NCI-H128 (cell line): ENCODE results near the gene GNG7.
"Not testable (repeated sequence)": the region's sequence is repeated elsewhere in the genome, so short reads cannot be mapped to it uniquely, and the experiment has no call there.

Experiments
- DNase-seq: peaks from one replicate; lab custom pipeline; 2025; ENCODE audit not compliant: unreplicated experiment; lab: John Stamatoyannopoulos, UW

GNG7 gene

GRCh38 chr19:2579678-2580280, 122.7 kb downstream of the GNG7 start:
- no peak for DNase-seq

DNA sequence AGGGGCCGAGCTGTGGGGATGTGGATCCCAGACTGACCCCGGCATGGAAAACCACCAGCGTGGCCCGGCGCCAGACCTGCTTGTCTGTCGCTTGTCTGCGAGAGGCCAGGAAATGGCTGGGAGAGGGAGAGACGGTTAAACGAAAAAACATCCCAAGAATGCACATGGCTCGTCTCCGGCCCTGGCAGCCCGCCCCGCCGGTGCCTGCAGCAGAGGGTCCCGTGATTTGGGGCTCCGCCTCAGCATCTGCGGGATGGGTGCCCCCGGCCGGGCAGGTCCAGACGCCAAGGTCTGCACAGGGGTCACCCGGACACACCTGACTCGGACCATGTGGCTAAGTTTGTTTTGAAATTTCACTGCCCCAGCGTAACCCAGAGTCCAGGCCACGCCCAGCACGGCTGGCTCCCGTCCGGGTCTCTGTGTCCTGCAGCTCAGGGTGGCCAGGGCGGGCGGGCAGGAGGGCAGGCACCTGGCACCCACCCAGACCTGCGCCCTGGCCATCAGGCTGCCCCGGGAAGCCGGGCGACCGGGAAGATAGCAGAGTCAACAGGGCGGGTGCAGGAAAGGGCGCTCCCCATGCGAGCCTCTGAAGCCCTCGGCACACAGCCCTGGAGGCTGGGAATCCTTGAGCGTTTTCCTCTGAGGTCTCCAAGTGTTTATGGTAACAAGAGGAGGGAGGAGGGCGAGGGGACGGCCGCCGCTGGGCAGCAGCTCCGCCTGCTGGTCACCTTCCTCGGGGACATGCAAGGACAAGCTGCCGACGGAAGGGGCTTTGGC, 123.4 kb downstream of the GNG7 start:
- no peak for DNase-seq

DNA sequence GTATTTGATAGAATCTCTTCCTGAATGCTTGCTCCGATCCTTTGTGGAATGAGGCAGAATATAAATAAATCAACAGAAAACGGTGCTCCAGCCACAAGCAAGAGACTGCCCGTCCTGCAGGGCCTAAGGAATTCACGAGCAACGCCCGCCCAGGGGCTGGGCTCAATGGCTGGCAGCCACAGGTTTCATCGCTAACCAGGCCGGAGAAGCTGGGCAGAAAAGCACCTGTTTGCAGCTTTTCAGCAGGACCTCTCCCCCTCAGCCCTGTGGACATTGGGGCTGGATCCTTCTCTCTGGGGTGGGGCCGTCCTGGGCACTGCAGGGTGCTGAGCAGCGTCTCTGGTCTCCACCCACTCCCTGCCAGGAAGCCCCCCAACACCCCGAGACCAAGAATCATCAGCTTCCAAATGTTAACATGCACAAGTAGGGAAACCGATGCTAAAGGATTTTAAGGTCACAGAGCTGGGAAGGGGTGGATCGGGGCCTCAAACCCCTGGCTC, 124.1 kb downstream of the GNG7 start:
- no peak for DNase-seq

DNA sequence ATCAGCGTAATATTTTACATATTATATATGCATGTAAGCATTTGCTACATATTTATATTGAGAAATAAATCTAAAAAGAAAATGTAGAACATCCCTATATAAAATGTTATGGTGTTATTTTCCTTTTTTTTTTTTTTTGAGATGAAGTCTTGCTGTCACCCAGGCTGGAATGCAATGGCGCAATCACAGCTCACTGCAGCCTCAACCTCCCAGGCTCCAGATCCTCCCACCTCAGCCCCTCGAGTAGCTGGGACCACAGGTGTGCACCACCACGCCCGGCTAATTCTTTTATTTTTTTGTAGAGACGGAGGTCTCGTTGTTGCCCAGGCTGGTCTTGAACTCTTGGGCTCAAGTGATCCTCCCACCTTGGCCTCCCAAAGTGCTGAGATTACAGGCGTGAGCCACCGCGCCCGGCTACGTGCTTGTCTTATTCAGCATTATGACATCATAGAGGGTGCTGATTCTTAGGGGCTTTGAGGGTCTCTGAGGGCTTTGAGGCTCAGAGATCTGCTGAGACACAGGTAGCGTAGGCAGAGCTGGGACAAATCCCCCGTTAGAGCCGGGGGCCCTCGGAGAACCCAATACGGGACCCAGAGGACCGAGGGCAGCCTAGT, 124.7 kb downstream of the GNG7 start:
- no peak for DNase-seq

- no peak for DNase-seq
Observed at GRCh38 chr19:2575734-2576481, 126.6 kb downstream of the GNG7 start.

DNA sequence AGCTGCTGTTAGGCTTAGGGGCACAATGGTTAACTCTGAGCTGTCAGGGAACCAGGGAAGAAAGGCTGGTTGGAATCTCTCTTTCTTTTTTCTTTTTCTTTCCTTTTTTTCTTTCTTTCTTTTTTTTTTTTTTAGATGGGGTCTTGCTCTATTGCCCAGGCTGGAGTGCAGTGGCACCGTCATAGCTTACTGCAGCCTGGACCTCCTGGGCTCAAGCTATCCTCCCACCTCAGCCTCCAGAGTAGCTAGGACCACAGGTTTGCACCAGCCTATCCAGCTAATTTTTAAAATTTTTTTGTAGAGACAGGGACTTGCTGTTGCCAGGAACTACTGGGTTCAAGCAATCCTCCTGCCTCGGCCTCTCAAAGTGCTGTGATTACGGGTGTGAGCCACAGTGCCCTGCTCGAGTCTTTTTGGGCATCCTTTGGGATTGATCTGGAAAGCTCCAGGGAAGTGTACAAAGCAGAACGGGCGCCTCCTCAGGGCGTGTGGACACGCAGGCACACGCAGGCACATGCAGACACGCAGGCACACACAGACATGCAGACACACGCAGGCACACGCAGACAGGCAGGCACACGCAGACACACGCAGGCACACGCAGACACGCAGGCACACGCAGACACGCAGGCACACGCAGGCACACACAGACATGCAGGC, 127.4 kb downstream of the GNG7 start:
- no peak for DNase-seq

DNA sequence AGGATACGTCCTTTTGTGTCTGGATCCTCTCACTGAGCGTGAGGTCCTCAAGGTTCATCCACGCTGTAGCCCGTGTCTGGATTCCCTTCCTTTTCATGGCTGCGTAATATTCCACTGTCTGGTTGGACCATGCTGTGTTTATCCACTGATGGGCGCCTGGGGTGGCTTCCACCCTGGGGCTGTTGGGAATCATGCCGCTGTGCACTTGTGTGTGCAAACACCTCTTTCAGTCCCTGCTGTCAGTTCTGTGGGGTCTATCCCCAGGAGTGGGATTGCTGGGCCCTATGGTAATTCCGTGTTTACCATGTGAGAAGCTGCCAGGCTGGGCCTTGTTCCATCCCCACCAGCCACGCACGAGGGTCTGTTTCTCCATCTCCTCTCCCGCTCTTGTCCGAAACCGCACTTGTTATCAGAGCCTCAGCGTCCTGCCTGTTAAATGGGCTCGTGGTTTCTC, 128.0 kb downstream of the GNG7 start:
- DNase-seq, result no peak

DNA sequence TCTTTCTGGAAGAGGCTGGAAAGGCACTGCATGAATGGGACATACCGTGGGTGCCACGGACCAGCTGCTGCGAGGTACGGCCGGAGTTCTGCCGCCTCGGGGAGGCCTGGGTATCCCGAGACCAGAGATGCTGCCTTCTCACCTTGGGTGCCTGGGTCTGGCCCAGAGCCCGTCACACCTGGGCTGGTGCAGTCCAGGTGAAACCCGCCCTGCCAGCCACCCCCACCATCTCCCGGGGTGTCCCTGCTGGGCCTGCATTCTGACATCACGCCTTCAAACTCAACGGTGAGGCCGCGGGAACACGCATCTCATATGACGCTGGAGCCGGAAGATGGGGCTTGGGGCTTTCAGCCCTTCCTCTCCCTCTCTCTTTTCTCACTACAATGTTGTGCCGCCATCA, 128.6 kb downstream of the GNG7 start:
- no peak for DNase-seq

GRCh38 chr19:2572152-2572551, 130.3 kb downstream of the GNG7 start:
- not testable (repeated sequence) for DNase-seq

GRCh38 chr19:2569596-2570465, 132.7 kb downstream of the GNG7 start:
- DNase-seq, result no peak

- DNase-seq, result no peak
Observed at GRCh38 chr19:2567996-2568395, 134.5 kb downstream of the GNG7 start.

DNA sequence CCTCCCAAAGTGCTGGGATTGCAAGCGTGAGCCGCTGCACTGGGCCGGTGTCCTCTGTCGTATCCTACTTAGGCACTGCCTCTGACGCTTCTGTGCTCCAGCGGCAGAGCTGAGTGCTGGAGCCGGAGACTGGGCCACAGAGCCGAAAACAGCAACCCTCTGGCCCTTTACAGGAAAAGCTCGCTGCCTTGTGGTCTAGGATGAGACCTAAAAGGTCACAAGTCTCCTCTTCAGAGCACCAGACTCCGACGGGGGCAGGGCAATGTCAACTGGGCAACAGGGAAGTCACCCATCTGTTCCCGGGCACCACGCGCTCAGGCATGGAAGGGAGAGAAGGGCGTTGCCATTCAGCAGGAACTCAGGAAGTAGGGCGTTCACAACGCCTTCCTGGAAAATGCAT, 134.9 kb downstream of the GNG7 start:
- no peak for DNase-seq

DNA sequence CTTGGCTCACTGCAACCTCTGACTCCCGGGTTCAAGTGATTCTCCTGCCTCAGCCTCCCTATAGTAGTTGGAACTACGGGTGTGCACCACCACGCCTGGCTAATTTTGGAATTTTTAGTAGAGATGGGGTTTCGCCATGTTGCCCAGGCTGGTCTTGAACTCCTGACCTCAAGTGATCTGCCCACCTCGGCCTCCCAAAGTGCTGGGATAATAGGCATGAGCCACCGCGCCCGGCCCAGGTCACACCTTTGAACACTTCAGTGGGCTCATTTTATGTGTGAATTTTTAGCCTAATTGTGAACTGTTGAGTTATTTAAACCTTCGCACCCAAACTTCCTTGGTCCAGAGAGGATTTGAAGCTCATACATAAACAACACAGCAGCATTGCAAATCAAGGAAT, 138.9 kb downstream of the GNG7 start:
- not testable (repeated sequence) for DNase-seq

- DNase-seq, result no peak
Observed at GRCh38 chr19:2561895-2562294, 140.6 kb downstream of the GNG7 start.

DNA sequence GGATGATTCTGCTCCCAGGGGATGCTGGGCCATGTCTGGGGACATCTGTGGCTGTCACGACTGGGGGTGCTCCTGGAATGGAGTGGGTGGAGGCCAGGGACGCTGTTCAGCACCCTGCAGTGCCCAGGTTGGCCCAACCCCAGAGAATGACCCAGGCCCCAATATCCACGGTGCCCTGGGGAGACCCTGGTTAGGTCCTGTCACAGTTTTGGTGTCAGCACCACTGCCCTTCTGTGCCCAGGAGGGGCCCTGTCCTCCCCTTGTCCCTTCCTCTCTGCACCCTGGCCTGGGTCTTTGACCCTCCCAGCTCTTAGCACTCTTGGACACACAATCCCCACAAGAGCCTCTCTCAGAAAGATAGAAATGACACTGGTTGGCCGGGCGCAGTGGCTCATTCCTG, 141.3 kb downstream of the GNG7 start:
- no peak for DNase-seq

DNA sequence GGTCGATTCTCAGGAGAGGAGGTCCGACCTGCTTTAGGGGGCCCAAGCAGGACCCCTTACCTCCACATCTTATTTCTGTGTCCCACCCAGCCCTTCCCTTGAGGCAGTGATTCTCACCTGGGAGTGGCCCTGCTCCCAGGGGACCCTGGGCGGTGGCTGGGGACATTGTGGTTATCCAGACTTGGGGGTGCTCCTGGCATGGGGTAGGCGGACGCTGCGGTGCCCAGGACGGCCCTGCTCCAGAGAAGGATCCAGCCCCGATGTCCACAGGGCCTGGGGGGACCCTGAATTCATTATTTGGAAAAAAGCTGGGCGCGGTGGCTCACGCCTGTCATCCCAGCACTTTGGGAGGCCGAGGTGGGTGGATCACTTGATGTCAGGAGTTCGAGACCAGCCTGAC, 142.1 kb downstream of the GNG7 start:
- no peak for DNase-seq

- DNase-seq, result no peak
Observed at GRCh38 chr19:2558543-2558942, 144.0 kb downstream of the GNG7 start.

DNA sequence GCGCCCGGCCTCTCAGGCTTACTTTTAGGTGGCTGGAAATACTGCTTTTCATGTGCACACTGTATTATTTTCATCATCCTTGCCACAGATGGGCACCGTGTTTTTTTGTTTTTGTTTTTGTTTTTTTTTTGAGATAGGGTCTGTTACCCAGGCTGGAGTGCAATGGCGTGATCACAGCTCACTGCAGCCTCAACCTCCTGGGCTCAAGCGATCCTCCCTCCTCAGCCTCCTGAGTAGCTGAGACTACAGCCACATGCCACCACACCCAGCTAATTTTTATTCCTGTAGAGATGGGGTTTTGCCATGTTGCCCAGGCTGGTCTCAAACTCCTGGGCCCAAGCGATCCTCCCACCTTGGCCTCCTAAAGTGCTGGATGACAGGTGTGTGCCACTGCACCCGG, 144.4 kb downstream of the GNG7 start:
- not testable (repeated sequence) for DNase-seq

- DNase-seq, result no peak
Observed at GRCh38 chr19:2557093-2557440, 145.4 kb downstream of the GNG7 start.
